LNCAP (cell line): ENCODE data around the gene ST6GALNAC6.

Source experiments
- CTCF ChIP-seq: fragments of 450-650 bp; IDR thresholded peaks from 2 replicates; pipeline ENCODE4 v1.5.1; 2017; ENCODE audit warnings: mild to moderate bottlenecking

The ST6GALNAC6 gene

GRCh38 chr9:127870153-127870491, 29.3 kb downstream of the ST6GALNAC6 start:
- peak; percentile 17 for TF ChIP-seq CTCF

DNA sequence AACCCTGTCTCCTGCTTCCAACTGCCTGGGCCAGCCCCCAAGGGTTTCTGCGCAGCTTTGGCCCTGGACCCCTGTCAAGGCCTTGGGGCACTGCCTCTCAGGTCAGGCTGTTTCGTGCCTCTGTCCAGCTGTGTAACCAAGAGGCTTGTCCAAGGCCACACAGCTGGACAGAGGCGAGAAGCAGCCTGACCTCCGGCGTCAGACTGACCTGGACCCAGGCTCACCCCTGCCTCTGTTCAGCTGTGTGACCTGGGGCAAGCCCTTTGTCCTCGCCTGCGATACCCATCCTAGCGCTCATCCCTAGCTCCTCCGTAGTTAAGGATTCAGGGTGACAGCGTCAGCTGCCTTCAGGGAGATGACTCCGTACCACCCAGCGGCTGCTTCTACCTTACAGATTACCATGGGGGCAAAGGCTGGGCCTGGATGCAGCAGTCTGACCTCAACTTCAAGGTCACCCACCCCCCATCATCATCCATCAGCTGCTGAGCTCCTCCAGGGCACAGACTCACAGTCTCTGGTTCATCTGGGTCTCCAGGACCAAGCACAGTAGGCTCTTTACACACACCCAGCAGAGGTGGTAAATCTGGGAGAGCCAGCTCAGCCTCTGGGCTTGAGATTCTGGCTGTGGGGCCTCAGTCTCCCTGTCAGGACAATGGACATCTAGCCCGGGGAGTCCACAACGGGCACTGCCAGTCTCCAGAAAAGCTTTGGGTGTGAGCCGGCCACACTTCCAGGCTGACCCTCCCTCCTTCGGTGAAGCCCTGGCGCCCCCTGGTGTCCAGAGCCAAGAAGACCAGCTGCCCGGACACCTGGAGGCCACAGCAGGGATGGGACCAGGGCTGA, 29.9 kb downstream of the ST6GALNAC6 start:
- TF ChIP-seq CTCF, result peak; percentile 85

- TF ChIP-seq CTCF, result no peak
Observed at GRCh38 chr9:127868278-127868902, 31.0 kb downstream of the ST6GALNAC6 start.

DNA sequence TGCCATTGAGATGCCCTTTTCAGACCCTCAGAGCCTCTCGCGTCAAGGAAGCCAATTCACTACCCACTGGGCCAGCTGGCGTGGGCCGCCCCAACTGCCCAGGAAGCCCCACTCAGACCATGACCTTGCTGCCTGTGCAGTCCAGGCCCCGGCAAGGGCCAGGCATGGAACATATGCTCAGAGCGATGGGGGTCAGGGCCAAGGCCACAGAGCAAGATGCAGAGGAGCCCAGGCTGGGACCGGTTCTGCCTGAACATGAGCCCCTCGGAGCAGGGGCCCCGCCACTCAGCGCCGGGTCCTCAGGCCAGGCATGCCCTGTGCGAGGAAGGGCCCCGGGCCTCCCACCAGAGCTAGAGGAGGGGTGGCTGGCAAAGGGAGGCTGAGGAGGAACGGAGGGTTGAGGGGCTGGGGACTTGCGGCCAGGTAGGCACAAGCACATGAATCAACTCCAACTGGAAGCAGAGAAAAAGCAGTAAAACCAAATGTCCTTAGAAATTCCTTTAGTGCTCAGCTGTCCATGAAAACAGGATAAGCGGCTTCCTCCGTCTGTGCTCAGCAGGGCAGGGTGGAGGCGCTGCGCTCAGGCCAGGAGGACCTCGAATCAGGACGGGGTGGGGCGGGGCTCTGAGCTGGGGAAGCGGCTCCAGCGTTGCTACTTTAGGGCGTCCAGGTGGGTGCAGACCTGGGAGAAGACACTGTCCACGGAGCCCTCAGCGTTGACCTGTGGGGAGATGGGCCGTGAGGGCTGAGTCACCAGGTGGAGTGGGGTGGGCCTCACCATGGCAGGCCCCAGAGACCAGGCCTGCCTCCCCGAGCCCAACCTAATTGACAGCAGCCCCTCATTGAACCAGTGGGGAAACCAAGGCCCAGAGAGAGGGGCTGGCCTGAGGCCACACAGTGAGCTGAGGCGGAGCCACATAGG, 31.8 kb downstream of the ST6GALNAC6 start:
- no peak for TF ChIP-seq CTCF

DNA sequence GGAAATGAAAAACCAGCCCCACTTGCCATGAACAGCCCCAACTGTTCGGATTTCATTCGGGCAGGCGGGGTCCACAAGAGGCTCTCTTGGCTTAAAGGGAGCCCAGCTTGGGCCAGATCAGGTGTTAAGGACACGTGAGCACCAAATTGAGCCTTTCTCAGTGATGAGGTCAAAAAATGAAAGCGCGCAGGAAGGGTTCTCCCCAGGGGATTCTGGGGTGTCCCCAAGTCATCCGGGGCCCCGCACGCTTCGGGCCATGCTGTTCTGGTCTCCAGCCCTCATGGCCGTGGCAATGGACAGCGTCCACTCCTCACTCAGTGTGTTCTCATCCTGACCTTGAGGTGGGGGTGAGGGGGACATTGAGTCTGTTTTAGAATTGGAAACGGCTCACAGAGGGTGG, 32.9 kb downstream of the ST6GALNAC6 start:
- no peak for TF ChIP-seq CTCF

DNA sequence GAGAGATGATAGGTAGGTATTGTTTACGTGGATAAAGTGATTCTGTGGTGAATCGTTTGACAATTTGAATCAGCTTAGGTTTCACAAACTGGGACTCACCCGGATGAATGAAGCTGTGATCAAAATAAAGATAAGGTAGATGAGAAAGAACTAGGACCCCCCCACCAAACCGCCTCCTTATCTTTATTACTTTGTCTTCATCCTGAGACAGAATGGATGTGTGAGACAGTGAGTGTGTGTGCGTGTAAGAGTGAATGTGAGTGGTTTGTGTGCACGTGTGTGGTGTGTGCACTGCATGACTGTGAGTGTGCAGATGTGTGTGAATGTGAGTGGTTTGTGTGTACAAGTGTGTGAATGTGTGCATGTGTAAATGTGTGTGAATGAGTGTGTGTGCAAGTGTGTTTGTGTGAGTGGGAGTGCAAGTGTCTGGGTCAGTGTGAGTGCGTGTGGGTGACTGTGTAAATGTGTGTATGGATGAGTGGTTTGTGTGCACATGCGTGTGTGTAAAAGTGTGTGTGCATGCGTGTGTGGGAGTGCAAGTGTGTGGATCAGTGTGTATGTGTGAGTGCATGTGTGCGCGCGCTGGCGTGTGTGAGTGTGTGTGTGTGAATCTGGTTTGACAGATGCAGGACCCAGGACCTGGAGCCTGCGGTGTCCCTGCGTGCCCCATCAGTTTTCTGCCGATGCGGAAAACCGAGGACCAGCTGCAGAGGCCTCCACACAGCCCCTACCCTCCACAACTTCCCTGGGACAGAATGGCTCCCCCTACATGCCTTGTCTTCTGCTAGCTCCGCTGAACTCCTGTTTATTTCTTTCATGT, 33.5 kb downstream of the ST6GALNAC6 start:
- TF ChIP-seq CTCF, result no peak

DNA sequence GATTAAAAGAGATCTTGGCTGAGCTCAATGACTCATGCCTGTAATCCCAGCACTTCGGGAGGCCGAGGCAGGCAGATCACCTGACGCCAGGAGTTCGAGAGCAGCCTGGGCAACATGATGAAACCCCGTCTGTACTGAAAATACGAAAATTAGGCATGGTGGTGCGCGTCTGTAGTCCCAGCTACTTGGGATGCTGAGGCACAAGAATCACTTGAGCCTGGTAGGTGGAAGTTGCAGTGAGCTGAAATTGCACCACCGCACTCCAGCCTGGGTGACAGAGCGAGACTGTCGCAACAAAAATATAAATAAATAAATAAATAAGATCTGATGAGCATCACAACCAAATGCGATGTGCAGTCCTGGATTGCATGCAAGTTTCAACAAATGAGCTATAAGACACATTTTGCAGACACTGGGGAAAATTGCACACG, 36.2 kb downstream of the ST6GALNAC6 start:
- no peak for TF ChIP-seq CTCF
